ENCODE results near the gene FAM171A1. TPM values are rescaled to one million over a fixed set of nuclear protein-coding genes. Genes with fewer than 3 reads are reported as not detected.

FAM171A1 gene
- total and polyA plus RNA-seq, 2 donors (not counting 1 experiment from before 2014, with no cell fraction given), result 0.09 TPM; not detected in 1

DNA sequence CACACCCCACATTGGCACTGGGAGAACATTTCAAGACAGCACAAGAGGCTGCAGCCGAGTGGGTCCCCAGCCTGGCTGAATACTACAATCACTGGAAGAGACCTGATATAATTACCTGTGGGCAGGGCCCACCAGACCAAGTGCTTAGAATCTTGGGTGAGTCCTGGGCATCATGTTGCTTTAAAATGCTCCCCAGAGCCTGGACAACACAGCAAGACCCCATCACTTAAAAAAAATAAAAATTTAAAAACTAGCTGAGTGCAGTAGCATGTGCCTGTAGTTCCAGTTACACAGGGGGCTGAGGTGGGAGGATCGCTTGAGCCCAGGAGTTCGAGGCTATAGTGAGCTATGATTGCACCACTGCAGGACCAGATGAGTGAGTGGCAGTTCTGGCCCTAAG lies 28.1 kb downstream of the FAM171A1 start:
- Histone ChIP-seq H3K9me3 (ENCODE audit: control extremely low read depth in 1 of 3, control insufficient read depth in 2 of 3, insufficient read depth in 1 of 3, low read length in 2 of 3) (no peaks in the 10 kb centered on the region), H3K4me1 (ENCODE audit: control insufficient read depth in 2 of 2, insufficient read depth in 2 of 2, low read length in 2 of 2) (no peaks in the 10 kb centered on the region), H4K20me1 (ENCODE audit: control insufficient read depth, insufficient read depth, low read length, poor library complexity, severe bottlenecking) (no peaks in the 10 kb centered on the region), H3K4me2 (replicated peaks; ENCODE audit: low read depth, low read length, poor library complexity, severe bottlenecking) (no peak overlapping the region), H3K4me3 (ENCODE audit: control extremely low read depth in 1 of 5, extremely low read depth in 1 of 5, insufficient read depth in 1 of 5, low read depth in 2 of 5, low read length in 4 of 5) (no peak overlapping the region), H3K9ac (ENCODE audit: low read length) (no peak overlapping the region), H3K79me2 (ENCODE audit: control insufficient read depth, insufficient read depth, low read length) (no peaks in the 10 kb centered on the region), H3K36me3 (replicated peaks in 1 of 2; ENCODE audit: control extremely low read depth in 1 of 2, control insufficient read depth in 1 of 2, extremely low read depth in 1 of 2, insufficient read depth in 2 of 2, low read length in 1 of 2) (no peaks in the 10 kb centered on the region), H3K27me3 (replicated peaks in 1 of 4; ENCODE audit: control extremely low read depth in 1 of 4, control insufficient read depth in 3 of 4, insufficient read depth in 4 of 4, low read length in 3 of 4) (peaks cover 0 to 5% (median 0%) of the 10 kb centered on the region in 4 experiments), H2AFZ (ENCODE audit: insufficient read depth, low read depth, low read length, poor library complexity, severe bottlenecking) (no peak overlapping the region), H3K27ac (ENCODE audit: low read length in 2 of 2) (no peak overlapping the region)
- Mint-ChIP-seq H3K27me3 (peaks cover 35% of the 10 kb centered on the region), H3K4me1 (no peaks in the 10 kb centered on the region), H3K9me3 (ENCODE audit: insufficient read depth) (no peaks in the 10 kb centered on the region), H3K4me3 (no peak overlapping the region), H3K27ac (no peak overlapping the region)
- intact Hi-C loops (cut with micrococcal nuclease), result no loop called here
- DNase-seq, result no peak
- ChIA-PET POLR2A (no interaction called here), CTCF (no interaction called here)
- 85% methylated on average over 2 of the region's 3 CpGs for WGBS (ENCODE audit: insufficient coverage)
- ATAC-seq (ENCODE audit: low read depth), result no peak
- TF ChIP-seq, protein P1, sequence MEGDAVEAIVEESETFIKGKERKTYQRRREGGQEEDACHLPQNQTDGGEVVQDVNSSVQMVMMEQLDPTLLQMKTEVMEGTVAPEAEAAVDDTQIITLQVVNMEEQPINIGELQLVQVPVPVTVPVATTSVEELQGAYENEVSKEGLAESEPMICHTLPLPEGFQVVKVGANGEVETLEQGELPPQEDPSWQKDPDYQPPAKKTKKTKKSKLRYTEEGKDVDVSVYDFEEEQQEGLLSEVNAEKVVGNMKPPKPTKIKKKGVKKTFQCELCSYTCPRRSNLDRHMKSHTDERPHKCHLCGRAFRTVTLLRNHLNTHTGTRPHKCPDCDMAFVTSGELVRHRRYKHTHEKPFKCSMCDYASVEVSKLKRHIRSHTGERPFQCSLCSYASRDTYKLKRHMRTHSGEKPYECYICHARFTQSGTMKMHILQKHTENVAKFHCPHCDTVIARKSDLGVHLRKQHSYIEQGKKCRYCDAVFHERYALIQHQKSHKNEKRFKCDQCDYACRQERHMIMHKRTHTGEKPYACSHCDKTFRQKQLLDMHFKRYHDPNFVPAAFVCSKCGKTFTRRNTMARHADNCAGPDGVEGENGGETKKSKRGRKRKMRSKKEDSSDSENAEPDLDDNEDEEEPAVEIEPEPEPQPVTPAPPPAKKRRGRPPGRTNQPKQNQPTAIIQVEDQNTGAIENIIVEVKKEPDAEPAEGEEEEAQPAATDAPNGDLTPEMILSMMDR (IDR thresholded peaks at IDR 0.05), result no peak
- TF ChIP-seq EZH2 (IDR thresholded peaks at IDR 0.05; ENCODE audit: borderline replicate concordance, insufficient read depth, low read depth, low read length, poor library complexity, severe bottlenecking), result no peak

DNA sequence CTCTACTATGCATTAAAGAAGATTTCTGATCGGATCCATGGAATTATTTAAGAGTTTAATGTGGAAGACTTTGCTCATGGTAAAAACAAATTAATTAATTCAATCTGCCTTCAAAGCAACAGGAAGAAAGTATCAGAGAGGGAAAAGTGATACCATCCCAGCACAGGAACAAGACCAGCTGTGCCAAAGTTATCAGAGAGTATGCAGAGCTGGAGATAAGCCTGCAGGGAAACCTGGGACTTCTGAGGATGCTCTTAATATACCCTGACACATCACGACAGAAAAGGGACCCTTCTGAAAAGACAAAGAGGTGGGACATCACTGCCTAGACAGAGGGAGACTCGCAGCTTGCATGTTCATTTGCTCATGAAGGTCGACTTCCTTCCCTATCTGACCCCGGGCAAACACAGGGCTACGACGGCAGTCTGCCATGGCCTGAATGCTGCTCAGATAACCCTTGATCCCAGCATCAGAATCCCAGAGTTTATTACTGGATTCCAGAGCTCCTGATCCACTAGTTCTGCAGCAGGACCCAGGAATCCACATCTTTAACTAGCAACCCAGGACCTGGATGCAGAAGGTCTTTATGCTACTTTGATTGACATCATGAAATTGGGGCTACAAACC lies 29.5 kb downstream of the FAM171A1 start:
- intact Hi-C loops (cut with micrococcal nuclease), result no loop called here
- no peaks in the 10 kb centered on the region for H3K4me1 ChIP-seq (ENCODE audit: control insufficient read depth in 2 of 2, insufficient read depth in 2 of 2, low read length in 2 of 2)

More for the DNA sequence above, 29.5 kb downstream of the FAM171A1 start:
- POLR2A ChIA-PET, result no interaction called here
- Histone ChIP-seq H3K9ac (ENCODE audit: low read length) (no peak overlapping the region), H4K20me1 (ENCODE audit: control insufficient read depth, insufficient read depth, low read length, poor library complexity, severe bottlenecking) (no peaks in the 10 kb centered on the region), H3K27ac (ENCODE audit: low read length in 2 of 2) (no peak overlapping the region), H3K27me3 (replicated peaks in 1 of 4; ENCODE audit: control extremely low read depth in 1 of 4, control insufficient read depth in 3 of 4, insufficient read depth in 4 of 4, low read length in 3 of 4) (peaks cover 0 to 5% (median 0%) of the 10 kb centered on the region in 4 experiments), H3K4me2 (replicated peaks; ENCODE audit: low read depth, low read length, poor library complexity, severe bottlenecking) (no peak overlapping the region), H3K9me3 (ENCODE audit: control extremely low read depth in 1 of 3, control insufficient read depth in 2 of 3, insufficient read depth in 1 of 3, low read length in 2 of 3) (peaks cover 0 to 3% (median 0%) of the 10 kb centered on the region in 3 donors), H2AFZ (ENCODE audit: insufficient read depth, low read depth, low read length, poor library complexity, severe bottlenecking) (no peak overlapping the region), H3K4me3 (ENCODE audit: control extremely low read depth in 1 of 5, extremely low read depth in 1 of 5, insufficient read depth in 1 of 5, low read depth in 2 of 5, low read length in 4 of 5) (no peak overlapping the region), H3K36me3 (replicated peaks in 1 of 2; ENCODE audit: control extremely low read depth in 1 of 2, control insufficient read depth in 1 of 2, extremely low read depth in 1 of 2, insufficient read depth in 2 of 2, low read length in 1 of 2) (no peaks in the 10 kb centered on the region), H3K79me2 (ENCODE audit: control insufficient read depth, insufficient read depth, low read length) (no peaks in the 10 kb centered on the region)
- TF ChIP-seq, protein P1 (IDR thresholded peaks at IDR 0.05), result no peak
- Mint-ChIP-seq H3K27me3 (peaks cover 40% of the 10 kb centered on the region), H3K4me1 (no peaks in the 10 kb centered on the region), H3K27ac (no peak overlapping the region), H3K4me3 (no peak overlapping the region), H3K9me3 (ENCODE audit: insufficient read depth) (no peaks in the 10 kb centered on the region)
- ATAC-seq (ENCODE audit: low read depth) (no peak), DNase-seq (no peak)
- WGBS (ENCODE audit: insufficient coverage), result 55% methylated on average over 6 of the region's 7 CpGs
- CTCF ChIA-PET, result no interaction called here
